Activated CD4-positive, alpha-beta memory T cell treated with anti-CD3 and anti-CD28 coated beads for 36 hours (primary cell): ENCODE data around the gene NPSR1. TPM values are rescaled to one million over a fixed set of nuclear protein-coding genes. Genes with fewer than 3 reads are reported as not detected.
"Not testable (repeated sequence)": the region's sequence is repeated elsewhere in the genome, so short reads cannot be mapped to it uniquely, and the experiment has no call there.

Experiments
- CTCF ChIA-PET: fragments of 350-600 bp; sonication (Branson Sonifier 250); formaldehyde crosslinking; loops from one replicate; lab custom pipeline; 2021; ENCODE audit warnings: antibody characterized with exemption, inconsistent platforms; lab: Charles Lee
- POLR2A ChIA-PET: fragments of 350-600 bp; sonication (Branson Sonifier 250); formaldehyde crosslinking; loops from one replicate; lab custom pipeline; 2021; ENCODE audit warnings: antibody characterized with exemption; lab: Charles Lee
- DNase-seq: peaks from one replicate; pipeline ENCODE4 v3.0.0-alpha.2; 2020
- H3K27ac Mint-ChIP-seq: one replicate; pipeline ENCODE4 v1.8.0; 2021; ENCODE audit warnings: mixed read lengths
- H3K27me3 Mint-ChIP-seq: one replicate; pipeline ENCODE4 v1.8.0; 2021; ENCODE audit warnings: mixed read lengths
- H3K36me3 Mint-ChIP-seq: one replicate; pipeline ENCODE4 v1.8.0; 2021; ENCODE audit warnings: mixed read lengths
- H3K4me1 Mint-ChIP-seq: one replicate; pipeline ENCODE4 v1.8.0; 2021; ENCODE audit warnings: low read depth, mixed read lengths
- H3K4me3 Mint-ChIP-seq: one replicate; pipeline ENCODE4 v1.8.0; 2021; ENCODE audit warnings: mild to moderate bottlenecking, mixed read lengths
- H3K9me3 Mint-ChIP-seq: one replicate; pipeline ENCODE4 v1.8.0; 2021; ENCODE audit warnings: mixed read lengths
- intact Hi-C: fragments of 100-400 bp; cut with micrococcal nuclease; formaldehyde crosslinking; loops from one replicate; pipeline ENCODE4 v1.15.1; 2023
- total RNA-seq, 2 experiments: library from RNA; stranded (reverse); gene quantifications; one replicate each; pipeline ENCODE4 v1.2.3, GENCODE V29; 2021

NPSR1 gene, protein sequence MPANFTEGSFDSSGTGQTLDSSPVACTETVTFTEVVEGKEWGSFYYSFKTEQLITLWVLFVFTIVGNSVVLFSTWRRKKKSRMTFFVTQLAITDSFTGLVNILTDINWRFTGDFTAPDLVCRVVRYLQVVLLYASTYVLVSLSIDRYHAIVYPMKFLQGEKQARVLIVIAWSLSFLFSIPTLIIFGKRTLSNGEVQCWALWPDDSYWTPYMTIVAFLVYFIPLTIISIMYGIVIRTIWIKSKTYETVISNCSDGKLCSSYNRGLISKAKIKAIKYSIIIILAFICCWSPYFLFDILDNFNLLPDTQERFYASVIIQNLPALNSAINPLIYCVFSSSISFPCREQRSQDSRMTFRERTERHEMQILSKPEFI
- not detected for total RNA-seq

DNA sequence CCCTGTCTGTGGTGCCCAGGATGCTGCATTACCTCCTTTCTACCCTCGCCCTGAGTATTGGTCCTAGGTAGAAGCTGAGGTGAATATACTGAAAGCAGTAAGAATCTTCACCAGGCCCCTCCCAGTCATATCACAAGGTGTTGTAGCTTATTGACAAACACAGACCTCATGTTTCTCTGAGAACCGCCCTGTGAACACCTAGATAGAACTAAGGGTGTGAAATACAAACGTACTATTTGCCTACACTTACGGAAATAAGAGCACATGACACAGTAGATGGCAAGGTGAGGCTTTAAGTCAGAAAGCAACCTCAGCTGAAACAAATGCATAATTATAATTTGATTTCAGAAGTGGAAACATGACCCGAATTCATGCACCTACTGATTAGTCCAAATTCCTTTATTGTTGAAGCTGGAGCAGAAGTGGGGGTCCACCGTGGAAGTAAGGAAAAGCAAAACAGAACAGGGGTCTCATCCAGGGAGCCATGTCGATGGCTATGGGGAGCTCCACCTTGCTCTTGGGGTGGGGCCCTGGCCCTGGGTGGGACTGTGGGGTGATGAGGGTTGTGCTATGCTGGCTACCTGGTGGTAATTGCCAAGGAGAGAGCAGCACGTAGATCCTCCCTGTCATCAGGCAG, at the start of gene NPSR1:
Gene NPSR1 (plus strand): TSS at position 587 of the 637 bp plus-strand sequence. CDS start 195 bp downstream, outside the sequence.
- H3K36me3 Mint-ChIP-seq: no peaks in the 10 kb centered on the region
- DNase-seq: no peak
- H3K9me3 Mint-ChIP-seq: no peaks in the 10 kb centered on the region
- no peak within 1 kb of the TSS for H3K27ac Mint-ChIP-seq
- intact Hi-C loops: no loop called here
- H3K27me3 Mint-ChIP-seq: peaks cover 5% of the 10 kb centered on the region
- H3K4me1 Mint-ChIP-seq: no peaks in the 10 kb centered on the region
- ChIA-PET CTCF (no interaction called here), POLR2A (no interaction called here)
- no peak within 1 kb of the TSS for H3K4me3 Mint-ChIP-seq

DNA sequence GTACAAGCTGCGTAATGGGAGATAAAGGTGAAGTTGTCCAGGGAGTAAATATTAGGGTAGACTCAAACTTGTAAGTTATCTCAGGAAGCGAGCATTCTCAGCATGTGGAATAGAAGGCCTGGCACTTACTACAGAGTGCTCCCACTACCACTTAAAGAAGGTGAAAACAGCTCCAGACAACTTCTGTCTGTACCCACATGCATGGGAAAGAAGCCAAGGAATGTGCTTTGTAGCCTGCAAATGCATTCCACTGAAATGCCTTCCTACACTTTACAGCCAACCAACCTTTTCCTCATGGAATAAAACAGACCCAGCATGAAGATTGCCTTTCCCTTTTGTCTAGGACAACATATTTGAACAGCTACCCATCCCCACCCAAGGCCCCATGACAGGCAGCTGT, 45.4 kb upstream of the NPSR1 start:
- no peak overlapping the region for H3K4me3 Mint-ChIP-seq
- H3K36me3 Mint-ChIP-seq: no peaks in the 10 kb centered on the region
- H3K4me1 Mint-ChIP-seq: no peaks in the 10 kb centered on the region
- no peak overlapping the region for H3K27ac Mint-ChIP-seq
- H3K27me3 Mint-ChIP-seq: no peaks in the 10 kb centered on the region
- peaks cover 4% of the 10 kb centered on the region for H3K9me3 Mint-ChIP-seq
- POLR2A ChIA-PET: no interaction called here
- DNase-seq: no peak
- intact Hi-C loops: no loop called here
- CTCF ChIA-PET: no interaction called here

DNA sequence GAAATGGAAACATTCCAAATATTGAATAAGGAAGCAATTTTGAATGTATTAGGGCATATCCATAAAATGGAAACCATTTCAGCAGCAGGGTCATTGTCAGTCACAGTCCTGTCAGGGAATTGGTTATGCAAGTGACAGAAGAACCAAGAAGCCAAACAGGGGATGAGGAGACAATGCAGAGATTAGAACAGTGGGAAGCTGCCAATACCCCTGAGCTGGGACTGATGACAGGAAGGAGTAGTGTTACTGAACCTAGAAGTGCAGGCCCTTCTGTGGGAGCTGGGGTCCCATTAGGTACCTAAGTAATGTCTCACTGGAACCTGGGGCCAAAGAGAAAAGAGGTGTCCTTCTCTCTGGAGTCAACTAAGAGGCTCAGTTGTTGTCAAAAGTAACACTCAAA, 37.6 kb upstream of the NPSR1 start:
- POLR2A ChIA-PET: no interaction called here
- Mint-ChIP-seq H3K36me3 (no peaks in the 10 kb centered on the region), H3K4me1 (no peaks in the 10 kb centered on the region), H3K27me3 (no peaks in the 10 kb centered on the region), H3K9me3 (no peaks in the 10 kb centered on the region), H3K4me3 (no peak overlapping the region), H3K27ac (no peak overlapping the region)
- DNase-seq: no peak
- CTCF ChIA-PET: interaction anchor here (1.1 kb wide), 1 partner anchor 301 kb away, joined by 4 read pairs; no protein-coding TSS in a partner anchor
- intact Hi-C loops: no loop called here

DNA sequence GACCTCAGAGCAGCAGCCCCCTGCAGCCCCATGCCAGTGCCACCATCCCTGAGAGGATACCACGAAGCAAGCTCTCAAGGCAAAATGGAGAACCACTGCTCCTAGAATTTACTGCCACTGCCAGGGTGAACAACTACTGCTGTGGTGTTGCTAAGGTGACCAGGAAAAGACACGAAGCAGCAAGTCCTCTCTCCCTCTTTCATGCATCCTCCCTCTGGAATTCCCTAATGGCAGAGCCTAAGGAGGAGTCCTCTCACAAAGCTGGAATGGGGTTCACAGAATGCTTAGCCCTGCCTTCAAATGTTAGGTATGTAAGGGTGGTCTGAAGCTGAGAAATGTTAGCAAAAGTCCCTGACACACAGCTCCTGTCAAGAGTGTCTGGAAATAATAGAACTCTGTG, 35.8 kb upstream of the NPSR1 start:
- H3K4me1 Mint-ChIP-seq: no peaks in the 10 kb centered on the region
- H3K27ac Mint-ChIP-seq: no peak overlapping the region
- no peaks in the 10 kb centered on the region for H3K36me3 Mint-ChIP-seq
- H3K4me3 Mint-ChIP-seq: no peak overlapping the region
- H3K9me3 Mint-ChIP-seq: no peaks in the 10 kb centered on the region
- H3K27me3 Mint-ChIP-seq: no peaks in the 10 kb centered on the region
- POLR2A ChIA-PET: no interaction called here
- CTCF ChIA-PET: no interaction called here
- no peak for DNase-seq
- intact Hi-C loops: no loop called here

DNA sequence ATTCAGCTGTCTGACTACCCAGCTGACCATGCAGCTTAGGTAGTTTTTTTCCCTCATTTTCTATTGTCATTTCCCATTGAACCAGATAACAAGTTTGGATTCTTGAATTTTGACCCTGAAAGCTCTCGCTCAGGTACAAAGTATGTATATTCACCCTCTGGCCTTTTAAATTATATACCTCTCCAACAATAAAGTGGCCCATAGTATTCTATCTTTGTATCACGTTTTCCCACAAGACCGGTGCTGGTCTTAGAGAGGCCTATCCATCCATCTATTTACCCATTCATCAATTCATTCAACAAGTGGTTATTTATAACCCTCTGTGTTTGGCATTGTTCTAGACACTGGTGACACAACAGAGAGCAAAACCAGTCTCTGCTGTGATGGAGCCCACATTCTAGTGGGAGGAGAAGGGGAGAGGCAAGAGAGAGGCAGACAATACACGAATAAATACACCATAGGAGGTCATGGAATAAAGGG, 35.2 kb upstream of the NPSR1 start:
- Mint-ChIP-seq H3K4me1 (no peaks in the 10 kb centered on the region), H3K36me3 (no peaks in the 10 kb centered on the region), H3K27ac (no peak overlapping the region), H3K27me3 (no peaks in the 10 kb centered on the region), H3K4me3 (no peak overlapping the region), H3K9me3 (no peaks in the 10 kb centered on the region)
- intact Hi-C loops: no loop called here
- no peak for DNase-seq
- CTCF ChIA-PET: no interaction called here
- POLR2A ChIA-PET: no interaction called here

DNA sequence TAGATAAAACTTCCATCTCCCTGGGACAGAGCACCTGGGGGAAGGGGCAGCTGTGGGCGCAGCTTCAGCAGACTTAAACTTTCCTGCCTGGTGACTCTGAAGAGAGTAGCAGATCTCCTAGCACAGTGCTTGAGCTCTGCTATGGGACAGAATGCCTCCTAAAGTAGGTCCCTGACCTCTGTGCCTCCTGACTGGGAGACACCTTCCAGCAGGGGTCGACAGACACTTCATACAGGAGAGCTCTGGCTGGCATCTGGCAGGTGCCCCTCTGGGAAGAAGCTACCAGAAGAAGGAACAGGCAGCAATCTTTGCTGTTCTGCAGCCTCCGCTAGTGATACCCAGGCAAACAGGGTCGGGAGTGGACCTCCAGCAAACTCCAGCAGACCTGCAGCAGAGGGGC, 29.4 kb upstream of the NPSR1 start:
- intact Hi-C loops, DNase-seq, CTCF ChIA-PET, POLR2A ChIA-PET, H3K27ac Mint-ChIP-seq, H3K27me3 Mint-ChIP-seq, H3K36me3 Mint-ChIP-seq, H3K9me3 Mint-ChIP-seq, H3K4me1 Mint-ChIP-seq, H3K4me3 Mint-ChIP-seq: not testable (repeated sequence)

DNA sequence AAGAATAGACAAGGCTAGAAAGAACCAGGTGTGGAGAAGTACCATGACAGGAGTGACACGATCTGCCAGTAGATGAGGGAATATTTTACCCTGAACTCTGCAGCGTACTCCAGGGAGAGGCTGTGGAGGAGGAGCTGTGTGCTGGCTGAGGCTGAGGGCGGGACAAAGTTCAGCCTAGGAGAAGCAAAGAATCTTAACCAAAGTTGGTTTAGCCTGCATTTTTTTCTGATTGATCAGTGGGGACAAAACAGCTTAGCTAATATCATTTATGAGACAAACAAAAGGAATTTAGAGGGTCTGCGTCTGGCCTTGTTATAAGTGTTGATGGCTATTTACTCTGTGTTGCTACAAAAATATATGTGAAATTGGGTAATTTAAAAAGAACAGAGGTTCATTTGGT, 5.2 kb upstream of the NPSR1 start:
- no peak for DNase-seq
- ChIA-PET POLR2A (no interaction called here), CTCF (no interaction called here)
- Mint-ChIP-seq H3K4me3 (no peak overlapping the region), H3K27ac (no peak overlapping the region), H3K36me3 (no peaks in the 10 kb centered on the region), H3K4me1 (no peaks in the 10 kb centered on the region), H3K27me3 (peaks cover 1% of the 10 kb centered on the region), H3K9me3 (no peaks in the 10 kb centered on the region)
- intact Hi-C loops: no loop called here

DNA sequence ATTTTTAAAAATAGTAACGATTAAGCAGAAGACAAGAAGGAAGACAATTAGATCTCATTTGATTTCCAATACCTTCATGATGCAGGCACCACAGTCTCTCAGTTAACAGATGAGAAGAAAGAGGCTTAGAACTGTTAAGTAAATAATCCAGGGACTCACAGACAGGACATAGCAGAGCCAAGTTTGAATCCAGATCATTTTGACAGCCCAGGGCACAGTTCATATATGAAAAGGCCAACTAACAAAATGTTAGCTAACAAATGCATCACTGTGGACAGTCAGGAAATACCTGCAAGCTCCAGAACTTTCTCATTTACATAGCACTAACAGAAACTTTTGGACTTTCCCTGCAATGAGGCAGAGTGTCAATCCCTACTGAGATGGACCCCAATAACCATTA, 4.2 kb upstream of the NPSR1 start:
- Mint-ChIP-seq H3K9me3 (no peaks in the 10 kb centered on the region), H3K4me3 (no peak overlapping the region), H3K27ac (no peak overlapping the region), H3K4me1 (no peaks in the 10 kb centered on the region), H3K27me3 (peaks cover 1% of the 10 kb centered on the region), H3K36me3 (no peaks in the 10 kb centered on the region)
- DNase-seq: no peak
- intact Hi-C loops: no loop called here
- CTCF ChIA-PET: no interaction called here
- POLR2A ChIA-PET: no interaction called here

DNA sequence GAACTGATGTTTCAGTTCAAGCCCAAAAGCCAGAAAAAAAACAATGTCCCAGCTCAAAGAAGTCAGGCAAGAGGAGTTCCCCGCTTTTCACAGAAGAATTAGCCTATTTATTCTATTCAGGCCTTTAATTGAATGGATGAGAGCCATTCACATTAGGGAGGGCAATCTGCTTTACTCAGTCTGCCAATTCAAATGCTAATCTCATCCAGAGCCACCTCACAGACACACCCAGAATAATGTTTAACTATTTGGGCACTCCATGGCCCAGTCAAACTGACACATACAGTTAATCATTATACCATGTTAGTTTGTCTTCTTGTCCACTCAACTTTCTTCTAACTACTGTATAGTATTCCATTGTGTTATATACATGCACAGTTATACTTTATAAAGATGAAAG, 2.6 kb upstream of the NPSR1 start:
- no peak for DNase-seq
- peaks cover 1% of the 10 kb centered on the region for H3K27me3 Mint-ChIP-seq
- intact Hi-C loops: no loop called here
- no peaks in the 10 kb centered on the region for H3K9me3 Mint-ChIP-seq
- ChIA-PET POLR2A (no interaction called here), CTCF (no interaction called here)
- no peak overlapping the region for H3K27ac Mint-ChIP-seq
- H3K4me3 Mint-ChIP-seq: no peak overlapping the region
- H3K4me1 Mint-ChIP-seq: no peaks in the 10 kb centered on the region
- no peaks in the 10 kb centered on the region for H3K36me3 Mint-ChIP-seq

DNA sequence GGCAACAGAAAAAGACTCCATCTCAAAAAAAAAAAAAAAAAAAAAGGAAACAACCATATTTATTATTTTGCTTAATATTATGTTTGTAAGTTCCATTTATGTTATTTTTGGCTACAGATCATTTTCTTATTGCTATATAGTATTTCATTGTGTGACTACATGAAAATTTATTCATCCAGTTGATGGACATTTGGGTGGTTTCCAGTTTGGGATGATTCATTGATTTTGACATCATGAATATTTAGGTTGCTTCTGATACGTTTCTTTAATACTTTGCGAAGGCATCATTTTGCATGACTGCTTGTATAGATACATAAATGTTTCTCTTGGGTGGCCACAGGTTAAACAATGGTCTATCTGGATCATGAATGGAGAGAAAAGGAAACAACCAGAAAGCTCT, 2.0 kb upstream of the NPSR1 start:
- Mint-ChIP-seq H3K9me3 (no peaks in the 10 kb centered on the region), H3K36me3 (no peaks in the 10 kb centered on the region), H3K4me1 (no peaks in the 10 kb centered on the region), H3K27me3 (peaks cover 1% of the 10 kb centered on the region), H3K4me3 (no peak overlapping the region), H3K27ac (no peak overlapping the region)
- CTCF ChIA-PET: no interaction called here
- POLR2A ChIA-PET: no interaction called here
- no peak for DNase-seq
- intact Hi-C loops: no loop called here

DNA sequence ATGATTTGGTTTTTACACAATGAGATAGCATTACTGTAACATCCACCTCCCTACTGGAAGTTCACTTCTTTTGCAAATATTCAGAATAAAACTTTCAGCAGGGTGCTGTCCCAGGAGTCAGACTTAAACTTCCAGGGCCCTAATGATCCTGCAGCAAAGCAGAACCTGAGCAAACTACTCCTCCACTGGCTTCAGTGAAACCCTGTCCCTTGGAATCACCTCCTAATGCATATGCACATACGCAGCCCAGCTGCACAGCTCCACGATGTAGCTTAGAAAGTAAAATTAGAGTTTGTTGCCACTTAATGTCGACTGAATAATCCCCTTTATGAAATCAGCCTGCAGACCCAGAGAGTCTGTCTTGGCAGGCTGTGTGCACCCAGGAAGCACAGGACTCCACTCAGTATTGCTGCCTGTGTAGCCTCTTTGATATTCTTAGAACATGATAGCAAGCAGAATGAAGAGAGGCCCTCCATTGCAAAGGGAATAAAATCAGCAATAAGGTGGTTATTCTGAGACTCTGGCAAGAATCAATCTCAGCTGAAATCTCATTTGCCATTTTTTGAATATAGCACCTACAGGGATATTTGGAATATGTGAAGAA, 1.6 kb downstream of the NPSR1 start:
- no peak for DNase-seq
- Mint-ChIP-seq H3K9me3 (no peaks in the 10 kb centered on the region), H3K27me3 (peaks cover 12% of the 10 kb centered on the region), H3K36me3 (no peaks in the 10 kb centered on the region), H3K27ac (no peak overlapping the region), H3K4me1 (no peaks in the 10 kb centered on the region), H3K4me3 (no peak overlapping the region)
- ChIA-PET CTCF (no interaction called here), POLR2A (no interaction called here)
- intact Hi-C loops: no loop called here

DNA sequence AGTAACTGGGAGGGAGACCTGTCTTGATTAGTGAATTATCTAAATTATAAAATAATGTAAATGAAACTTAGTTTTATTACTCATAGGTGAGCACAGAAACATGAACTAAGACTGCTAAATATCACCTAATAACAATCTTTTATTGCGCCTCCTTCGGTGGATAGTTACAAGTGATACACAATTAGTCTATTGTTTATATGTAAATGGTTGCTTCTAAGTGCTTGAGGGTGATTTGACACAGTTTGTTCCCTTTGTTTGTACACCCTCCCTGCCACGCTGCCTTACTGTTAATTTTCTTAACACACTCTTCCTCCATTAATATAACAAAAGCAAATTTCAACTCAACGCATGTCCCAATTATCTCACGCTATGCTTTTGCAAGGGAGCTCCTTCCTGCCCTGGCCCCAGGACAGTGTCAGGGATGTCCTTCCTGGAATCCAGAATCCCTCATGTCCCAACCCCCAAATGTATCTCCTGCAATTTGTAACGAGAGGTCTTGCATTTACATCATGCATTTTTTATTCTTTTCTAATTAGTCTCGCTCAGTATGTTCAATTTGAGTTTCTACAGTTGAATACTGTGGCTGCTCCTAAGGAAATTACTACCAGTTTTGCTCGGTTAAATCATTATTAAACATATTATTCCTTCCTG, 4.2 kb downstream of the NPSR1 start:
- CTCF ChIA-PET: no interaction called here

More for the DNA sequence above, 4.2 kb downstream of the NPSR1 start:
- Mint-ChIP-seq H3K27me3 (peaks cover 14% of the 10 kb centered on the region), H3K36me3 (no peaks in the 10 kb centered on the region), H3K4me3 (no peak overlapping the region), H3K27ac (no peak overlapping the region), H3K4me1 (no peaks in the 10 kb centered on the region), H3K9me3 (no peaks in the 10 kb centered on the region)
- intact Hi-C loops: no loop called here
- POLR2A ChIA-PET: no interaction called here
- no peak for DNase-seq
